Measurements from ENCODE around the gene SEPHS2.
A peak's percentile ranks its signal among the peaks of the same experiment; 100 is the strongest.
"Not testable (repeated sequence)": the region's sequence is repeated elsewhere in the genome, so short reads cannot be mapped to it uniquely, and the experiment has no call there.

The SEPHS2 gene, protein sequence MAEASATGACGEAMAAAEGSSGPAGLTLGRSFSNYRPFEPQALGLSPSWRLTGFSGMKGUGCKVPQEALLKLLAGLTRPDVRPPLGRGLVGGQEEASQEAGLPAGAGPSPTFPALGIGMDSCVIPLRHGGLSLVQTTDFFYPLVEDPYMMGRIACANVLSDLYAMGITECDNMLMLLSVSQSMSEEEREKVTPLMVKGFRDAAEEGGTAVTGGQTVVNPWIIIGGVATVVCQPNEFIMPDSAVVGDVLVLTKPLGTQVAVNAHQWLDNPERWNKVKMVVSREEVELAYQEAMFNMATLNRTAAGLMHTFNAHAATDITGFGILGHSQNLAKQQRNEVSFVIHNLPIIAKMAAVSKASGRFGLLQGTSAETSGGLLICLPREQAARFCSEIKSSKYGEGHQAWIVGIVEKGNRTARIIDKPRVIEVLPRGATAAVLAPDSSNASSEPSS

DNA sequence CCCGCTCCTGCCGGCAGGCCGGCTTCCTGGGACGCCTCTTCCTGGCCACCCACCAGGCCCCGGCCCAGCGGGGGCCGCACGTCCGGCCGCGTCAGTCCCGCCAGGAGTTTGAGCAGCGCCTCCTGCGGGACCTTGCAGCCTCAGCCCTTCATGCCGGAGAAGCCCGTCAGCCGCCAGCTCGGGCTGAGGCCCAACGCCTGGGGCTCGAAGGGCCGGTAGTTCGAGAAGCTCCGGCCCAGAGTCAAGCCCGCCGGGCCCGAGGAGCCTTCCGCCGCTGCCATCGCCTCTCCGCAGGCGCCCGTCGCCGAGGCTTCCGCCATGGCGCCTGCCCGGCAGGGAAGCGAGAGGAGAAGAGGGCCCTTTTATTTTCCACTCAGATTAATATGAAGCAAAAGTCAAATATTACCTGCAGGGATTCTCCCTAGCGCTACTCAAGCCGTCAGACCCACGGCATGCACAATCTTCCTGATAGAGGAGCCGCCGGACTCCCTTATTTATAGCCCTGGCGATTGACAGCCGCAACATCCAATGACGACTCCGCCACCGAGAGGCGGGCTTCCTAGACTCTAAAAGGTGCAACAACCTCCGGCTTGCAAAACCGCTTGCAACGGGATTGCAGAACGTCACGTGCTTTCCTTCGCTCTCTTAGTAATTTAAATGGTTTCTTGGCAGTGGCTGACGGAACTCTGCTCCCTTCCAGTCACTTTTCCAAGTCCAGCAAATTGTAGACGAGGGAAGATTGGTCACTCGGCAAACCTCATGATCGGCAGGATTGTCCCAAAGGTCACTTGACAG lies at the start of gene SEPHS2:
TSS of gene SEPHS2 (minus strand) at position 467 of the 795 bp plus-strand sequence. CDS start at position 320, 147 bp downstream.
- DNase-seq (ENCODE audit: low spot score), result peak; percentile 87

DNA sequence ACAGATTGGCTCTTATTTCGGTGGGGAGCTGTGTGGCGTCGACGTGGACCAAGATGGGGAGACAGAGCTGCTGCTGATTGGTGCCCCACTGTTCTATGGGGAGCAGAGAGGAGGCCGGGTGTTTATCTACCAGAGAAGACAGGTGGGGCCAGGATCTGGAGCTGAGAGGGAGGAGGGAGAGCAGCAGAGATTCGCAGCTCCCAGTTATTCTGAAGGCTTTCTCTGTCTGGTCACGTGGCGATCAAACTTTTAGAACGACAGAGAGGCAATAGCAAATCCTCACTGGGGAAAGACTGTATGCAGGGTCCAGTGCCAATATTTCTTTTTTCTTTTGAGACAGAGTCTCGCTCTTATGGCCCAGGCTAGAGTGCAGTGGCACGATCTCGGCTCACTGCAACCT lies 49.0 kb upstream of the SEPHS2 start:
- no peak for DNase-seq (ENCODE audit: low spot score)

DNA sequence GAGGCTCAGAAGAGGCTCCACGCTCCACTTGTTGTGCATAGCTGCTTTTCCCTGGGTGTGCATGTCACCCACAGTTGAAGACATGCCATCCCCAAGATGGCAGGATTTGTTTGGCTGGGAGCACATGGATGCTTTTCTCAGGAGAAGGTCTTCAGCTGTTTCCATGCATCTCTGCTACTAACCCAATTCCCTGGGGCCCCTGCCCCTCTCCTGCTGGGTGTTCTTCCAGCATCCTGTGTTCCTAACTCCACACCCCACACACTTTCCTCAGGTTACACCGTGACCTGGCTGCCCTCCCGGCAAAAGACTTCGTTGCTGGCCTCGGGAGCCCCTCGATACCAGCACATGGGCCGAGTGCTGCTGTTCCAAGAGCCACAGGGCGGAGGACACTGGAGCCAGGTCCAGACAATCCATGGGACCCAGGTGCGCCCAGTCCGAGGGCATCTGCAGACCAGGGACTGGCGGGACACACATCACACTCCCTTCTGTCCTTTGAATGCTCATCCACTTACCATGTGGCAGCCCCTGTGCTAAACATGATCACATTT lies 48.3 kb upstream of the SEPHS2 start:
- DNase-seq (ENCODE audit: low spot score), result no peak

DNA sequence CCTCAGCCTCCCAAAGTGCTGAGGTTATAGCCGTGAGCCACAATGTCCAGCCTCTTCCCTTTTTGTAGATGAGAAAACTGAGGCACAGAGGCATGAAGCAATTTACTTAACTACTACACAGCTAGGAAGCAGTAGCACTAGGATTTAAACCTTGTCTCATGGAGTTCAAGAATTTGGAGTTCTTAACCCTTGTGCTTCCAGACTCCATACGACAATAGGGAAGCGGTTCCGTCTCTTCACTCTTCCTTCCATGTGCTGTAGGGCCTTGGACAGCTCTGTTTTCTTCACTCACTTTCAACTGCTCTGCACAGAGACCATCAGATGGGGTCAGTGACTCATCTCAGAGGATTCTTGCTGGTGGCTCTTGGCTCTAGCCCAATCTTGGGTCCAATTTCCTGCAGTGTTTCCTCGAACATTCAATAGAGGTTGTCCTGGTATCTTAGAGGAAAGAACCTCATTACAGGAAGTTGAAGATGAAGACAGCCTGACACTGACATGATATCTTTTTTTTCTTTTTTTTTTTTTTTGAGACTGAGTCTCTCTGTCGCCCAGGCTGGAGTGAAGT lies 46.2 kb upstream of the SEPHS2 start:
- no peak for DNase-seq (ENCODE audit: low spot score)

DNA sequence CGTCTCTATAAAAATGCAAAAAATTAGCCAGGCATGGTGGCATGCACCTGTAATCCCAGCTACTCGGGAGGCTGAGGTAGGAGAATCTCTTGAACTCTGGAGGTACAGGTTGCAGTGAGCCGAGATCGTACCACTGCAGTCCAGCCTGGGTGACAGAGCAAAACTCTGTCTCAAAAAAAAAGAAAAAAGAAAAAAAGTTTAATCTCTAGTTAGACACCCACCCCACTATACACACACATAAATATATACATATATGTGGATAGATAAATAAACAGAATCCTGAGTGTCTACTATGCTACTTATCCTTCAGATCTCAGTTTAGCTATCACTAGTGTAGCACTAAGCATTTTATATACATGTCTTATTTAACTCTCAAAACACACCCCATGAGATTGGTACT lies 45.6 kb upstream of the SEPHS2 start:
- no peak for DNase-seq (ENCODE audit: low spot score)

DNA sequence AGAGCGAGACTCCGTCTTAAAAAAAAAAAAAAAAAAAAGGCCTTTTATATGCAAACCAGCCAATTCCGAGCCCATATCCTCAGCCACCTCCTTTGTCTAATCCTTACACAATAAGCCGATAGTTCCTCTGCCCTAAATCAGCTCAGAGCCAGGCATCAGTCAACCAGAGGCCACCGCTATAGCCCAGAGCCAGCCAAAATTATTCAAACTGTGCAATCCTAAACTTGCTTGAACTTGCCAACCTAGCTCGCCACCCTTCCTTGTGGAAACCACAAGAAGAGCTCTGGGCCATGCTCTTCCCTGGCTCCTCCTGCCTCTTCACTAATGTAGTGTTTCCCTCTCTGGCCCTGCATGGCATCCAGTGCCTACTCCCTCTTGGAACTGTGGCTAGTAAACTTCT lies 44.5 kb upstream of the SEPHS2 start:
- DNase-seq (ENCODE audit: low spot score), result no peak

DNA sequence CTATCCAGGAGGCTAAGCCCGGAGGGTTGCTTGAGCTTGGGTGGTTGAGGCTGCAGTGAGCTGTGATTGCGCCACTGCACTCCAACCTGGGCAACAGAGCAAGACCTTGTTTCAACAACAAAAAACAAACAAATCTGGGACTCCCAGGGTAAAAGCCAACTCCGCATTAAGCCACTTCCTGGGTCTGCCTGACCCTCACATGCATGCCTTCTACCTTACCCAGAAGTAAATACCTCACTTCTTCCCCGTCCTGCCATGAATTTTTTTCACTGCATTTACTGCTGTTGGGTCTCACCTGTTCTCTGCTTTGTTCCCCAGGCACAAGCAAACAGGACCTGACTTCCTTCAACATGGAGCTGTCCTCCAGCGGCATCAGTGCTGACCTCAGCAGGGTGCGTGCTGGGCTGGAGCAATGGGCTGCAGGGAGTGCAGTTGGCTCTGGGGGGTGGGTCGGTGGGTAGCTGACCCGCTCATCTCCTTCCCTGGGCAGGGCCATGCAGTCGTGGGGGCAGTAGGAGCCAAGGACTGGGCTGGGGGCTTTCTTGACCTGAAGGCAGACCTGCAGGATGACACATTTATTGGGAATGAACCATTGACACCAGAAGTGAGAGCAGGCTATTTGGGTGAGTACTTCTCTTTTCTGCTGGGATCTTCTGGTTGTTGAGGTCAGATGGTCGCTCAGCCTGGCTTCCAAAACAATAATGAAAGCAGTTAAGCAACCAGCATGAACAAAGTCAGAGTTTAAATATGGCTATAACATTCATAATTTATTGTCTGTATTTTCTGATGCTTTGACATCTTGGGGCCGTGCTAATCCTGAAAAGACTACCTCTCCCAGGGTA lies 43.3 kb upstream of the SEPHS2 start:
- peak; percentile 63 for DNase-seq (ENCODE audit: low spot score)

DNA sequence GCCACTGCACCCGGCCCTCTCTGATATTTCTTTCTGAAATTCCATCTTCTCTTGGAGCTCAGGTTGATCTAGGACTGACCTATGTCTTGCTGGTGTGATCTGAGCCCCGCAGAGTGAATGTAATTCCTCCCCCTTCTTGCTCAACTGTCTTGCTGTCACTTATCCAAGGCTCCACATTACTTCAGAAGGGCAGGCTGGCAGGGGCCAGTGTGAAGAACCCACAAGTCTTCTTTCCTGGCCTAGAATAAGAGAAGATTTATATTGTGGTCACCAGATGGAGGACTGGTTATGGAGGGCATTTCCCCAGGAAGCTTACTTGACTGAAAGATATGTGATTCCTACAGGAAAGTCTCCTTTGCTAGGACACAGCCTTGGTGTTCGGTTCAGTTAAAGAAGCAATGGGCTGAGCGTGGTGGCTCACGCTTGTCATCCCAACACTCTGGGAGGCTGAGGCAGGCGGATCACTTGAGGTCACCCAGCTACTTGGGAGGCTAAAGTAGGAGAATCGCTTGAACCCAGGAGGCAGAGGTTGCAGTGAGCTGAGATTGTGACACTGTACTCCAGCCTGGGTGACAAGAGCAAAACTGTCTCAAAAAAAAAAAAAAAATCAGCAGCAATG lies 40.3 kb upstream of the SEPHS2 start:
- DNase-seq (ENCODE audit: low spot score), result no peak

DNA sequence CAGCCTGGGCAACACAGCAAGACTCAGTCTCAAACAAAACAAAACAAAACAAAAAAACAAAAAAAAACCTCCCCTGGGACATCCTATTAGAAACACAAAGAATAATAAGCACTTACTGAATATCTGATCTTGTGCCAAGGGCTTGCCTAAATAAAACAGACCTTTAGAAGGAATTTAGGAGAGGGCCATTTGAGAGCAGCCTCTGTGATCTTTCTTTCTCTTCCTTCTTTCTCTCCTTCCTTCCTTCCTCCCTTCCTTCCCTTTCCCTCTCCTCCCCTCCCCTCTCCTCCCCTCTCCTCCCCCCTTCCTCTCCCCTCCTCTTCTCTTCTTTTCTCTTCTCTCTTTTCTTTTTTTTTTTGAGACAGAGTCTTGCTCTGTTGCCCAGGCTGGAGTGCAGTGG lies 39.2 kb upstream of the SEPHS2 start:
- no peak for DNase-seq (ENCODE audit: low spot score)

DNA sequence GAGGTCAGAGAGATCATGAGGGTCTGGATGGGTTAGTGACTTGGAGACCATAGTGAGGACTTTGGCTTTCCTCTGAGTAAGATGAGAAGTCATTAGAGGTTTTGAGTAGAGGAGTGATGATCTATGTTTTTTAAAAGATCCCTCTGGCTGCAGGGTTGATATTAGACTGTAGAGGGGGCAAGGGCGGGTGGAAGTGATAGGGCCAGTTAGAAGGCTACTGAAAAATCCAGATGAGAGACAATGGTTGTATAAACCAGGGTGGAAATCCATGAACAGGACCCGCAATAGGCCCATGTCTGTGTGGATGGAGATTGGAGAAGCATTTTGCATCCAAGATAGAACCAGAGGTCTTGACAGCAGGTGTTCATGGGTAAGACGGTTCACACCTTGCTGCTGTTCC lies 36.7 kb upstream of the SEPHS2 start:
- DNase-seq (ENCODE audit: low spot score), result peak; percentile 42

DNA sequence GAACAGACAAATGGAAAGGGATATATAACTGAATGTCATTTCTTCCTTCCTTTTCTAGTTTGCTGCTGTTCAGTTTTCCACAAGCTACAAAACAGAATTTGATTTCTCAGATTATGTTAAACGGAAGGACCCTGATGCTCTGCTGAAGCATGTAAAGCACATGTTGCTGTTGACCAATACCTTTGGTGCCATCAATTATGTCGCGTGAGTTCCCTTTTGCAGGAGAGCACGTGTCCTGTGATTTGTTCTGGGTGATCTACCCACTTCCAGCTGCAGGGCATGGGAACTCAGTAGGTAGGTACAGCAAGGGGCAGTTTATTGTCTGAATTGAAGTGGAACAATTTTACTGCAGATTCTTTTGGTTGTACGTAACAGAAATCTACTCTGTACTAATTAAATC lies 35.7 kb upstream of the SEPHS2 start:
- DNase-seq (ENCODE audit: low spot score), result no peak

DNA sequence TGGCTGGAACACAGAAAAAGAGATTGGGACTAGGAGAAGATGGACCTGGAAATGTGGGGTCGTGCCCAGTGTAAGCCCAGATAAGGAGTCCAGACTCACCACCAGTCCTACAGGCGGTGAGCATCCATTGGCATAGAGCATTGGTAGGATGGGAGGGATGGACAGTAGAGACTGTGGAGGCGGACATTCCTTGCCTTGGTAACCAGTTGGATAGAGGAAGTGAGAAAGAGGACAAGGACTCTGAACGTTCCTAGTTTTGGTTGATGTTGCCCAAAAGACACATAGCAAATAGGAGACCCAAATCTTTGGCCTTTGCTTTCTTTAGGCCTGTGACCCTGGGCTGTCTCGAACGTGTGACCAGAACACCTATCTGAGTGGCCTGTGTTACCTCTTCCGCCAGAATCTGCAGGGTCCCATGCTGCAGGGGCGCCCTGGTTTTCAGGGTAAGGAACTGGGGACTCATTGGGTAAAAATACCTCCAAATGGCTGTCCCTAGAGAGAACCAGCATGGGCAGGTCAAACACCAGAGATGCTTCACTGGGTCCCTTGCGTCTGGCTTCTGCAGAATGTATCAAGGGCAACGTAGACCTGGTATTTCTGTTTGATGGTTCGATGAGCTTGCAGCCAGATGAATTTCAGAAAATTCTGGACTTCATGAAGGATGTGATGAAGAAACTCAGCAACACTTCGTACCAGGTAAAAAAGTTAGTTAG lies 33.2 kb upstream of the SEPHS2 start:
- no peak for DNase-seq (ENCODE audit: low spot score)

DNA sequence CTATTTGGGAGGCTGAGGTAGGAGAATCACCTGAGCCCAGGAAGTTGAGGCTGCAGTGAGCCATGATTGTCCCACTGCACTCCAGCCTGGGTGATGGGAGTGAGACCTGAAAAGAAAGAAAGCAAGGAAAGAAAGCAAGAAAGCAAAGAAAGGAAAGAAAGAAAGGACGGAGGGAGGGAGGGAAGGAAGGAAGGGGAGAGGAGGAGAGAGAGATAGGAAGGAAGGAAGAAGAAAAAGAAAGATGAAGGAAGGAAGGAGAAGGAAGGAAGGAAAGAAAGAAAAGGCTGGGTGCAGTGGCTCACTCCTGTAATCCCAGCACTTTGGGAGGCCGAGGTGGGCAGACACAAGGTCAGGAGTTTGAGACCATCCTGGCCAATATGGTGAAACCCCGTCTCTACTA lies 32.1 kb upstream of the SEPHS2 start:
- DNase-seq (ENCODE audit: low spot score), result not testable (repeated sequence)

DNA sequence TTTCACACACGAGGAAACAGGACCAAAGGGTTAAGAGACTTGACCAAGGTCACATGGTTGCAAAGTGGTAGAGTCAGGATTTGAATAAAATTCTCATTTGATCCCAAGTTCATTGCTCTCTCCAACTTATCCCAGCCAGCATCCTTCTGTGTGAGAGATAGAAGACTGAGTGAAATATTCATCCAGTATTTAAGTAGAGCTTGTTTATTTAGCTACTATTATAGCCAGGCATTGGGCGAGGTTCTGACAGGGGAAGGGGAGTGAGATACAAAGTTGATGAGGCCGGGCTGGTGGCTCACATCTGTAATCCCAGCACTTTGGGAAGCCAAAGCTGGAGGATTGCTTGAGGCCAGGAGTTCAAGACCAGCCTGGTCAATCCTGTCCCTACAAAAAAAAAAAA lies 31.3 kb upstream of the SEPHS2 start:
- no peak for DNase-seq (ENCODE audit: low spot score)

DNA sequence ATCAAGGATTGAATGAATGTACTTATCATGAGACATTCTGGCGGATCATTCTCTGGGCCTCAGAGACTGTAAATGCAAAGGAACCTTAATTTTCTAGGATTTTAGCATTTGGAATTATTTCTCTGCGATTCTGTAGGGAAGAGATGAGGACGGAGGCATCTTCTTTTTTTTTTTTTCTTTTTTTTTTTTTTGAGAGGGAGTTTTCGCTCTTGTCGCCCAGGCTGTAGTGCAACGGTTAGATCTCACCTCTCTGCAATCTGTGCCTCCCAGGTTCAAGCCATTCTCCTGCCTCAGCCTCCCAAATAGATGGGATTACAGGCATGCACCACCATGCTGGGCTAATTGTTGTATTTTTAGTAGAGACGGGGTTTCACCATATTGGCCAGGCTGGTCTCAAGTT lies 29.0 kb upstream of the SEPHS2 start:
- DNase-seq (ENCODE audit: low spot score), result no peak

DNA sequence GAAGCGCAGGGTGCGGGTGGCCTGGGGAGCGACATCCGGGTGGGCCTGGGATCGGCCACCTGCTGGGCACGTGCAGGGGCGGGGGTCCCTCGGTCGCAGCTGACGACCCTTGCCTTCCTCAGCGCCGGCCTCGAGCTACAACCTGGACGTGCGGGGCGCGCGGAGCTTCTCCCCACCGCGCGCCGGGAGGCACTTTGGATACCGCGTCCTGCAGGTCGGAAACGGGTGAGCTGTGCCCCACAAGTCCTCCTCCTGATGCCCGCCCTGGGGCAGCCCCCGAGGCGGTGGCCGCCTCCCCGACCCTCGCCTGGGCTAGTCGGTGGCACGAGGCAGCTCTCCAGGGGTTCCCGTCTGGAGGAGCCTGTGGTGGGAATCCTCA lies 28.4 kb upstream of the SEPHS2 start:
- DNase-seq (ENCODE audit: low spot score), result no peak

DNA sequence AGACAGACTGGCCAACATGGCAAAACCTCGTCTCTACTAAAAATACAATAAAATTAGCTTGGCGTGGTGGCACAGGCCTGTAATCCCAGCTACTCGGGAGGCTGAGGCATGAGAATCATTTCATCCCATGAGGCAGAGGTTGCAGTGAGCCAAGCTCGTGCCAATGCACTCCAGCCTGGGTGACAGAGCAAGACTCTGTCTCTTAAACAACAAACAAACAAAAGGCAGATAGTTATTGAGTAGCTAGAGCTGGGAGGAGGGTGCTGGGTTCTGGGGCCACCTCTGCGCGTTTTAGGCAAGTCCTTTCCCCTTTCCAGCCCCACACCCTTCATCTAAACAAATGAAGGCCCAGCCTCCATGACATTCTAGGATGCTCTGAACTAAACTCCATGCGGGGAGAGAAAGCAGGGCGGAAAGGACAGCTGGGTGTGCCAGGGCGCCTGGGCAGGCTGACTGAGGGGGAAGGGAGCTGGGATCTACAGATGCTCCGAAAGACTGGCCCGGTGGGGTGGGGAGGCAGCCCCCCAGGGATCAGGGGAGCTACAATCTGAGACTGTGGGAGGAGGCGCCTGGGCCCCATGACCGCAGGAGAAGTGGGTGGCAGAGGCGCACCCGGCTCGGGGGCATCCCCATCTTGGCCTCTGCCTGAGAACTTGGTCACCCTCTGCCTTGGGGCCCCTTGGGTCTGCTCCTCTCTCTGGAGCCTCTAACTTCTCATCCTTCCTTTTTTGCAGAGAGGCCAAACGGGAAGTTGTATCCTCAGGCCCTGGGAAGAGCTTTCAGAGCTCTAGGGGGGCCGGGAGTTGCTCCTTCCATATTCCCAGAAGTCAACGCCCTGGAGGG lies 27.8 kb upstream of the SEPHS2 start:
- no peak for DNase-seq (ENCODE audit: low spot score)

DNA sequence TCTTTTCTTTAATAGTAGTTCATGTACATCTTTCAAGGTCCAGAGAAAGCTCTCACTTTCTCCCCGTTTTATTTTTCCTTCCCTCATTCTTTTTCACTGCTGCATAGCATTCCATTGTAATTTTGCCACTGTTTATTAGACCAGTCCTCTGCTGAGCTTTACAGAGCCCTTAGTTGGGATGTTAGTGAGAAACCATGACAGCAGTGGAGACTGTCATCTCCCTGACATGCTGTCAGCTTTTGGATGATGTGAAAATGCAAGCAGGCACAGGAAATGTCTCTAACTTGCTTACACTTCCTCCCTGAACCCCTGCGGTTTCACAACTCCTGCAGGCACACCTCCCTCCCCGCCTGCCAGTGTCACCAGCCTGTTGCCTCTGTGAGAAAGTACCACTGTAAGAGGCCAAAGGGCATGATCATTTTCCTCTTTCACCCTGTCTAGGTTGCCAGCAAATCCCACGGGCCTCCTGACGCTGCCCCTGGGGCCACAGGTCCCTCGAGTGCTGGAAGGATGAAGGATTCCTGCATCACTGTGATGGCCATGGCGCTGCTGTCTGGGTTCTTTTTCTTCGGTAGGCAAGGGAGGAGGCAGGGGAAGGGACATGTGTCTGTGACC lies 26.8 kb upstream of the SEPHS2 start, which contains the start of gene ITGAL:
TSS of gene ITGAL (plus strand) at position 415 of the 615 bp plus-strand sequence. CDS start at position 511, 96 bp downstream.
- DNase-seq (ENCODE audit: low spot score), result no peak

DNA sequence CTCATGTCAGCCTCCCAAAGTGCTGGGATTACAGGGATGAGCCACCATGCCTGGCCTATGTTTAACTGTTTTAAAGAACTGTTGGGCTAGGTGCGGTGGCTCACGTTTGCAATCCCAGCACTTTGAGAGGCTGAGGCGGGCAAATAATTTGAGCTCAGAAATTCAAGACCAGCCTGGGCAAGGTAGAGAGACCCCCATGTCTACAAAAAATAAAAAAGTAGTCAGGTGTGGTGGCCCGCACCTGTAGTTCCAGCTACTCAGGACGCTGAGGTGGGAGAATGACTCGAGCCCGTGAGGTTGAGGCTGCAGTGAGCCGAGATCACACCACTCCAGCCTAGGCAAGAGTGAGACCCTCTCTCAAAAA lies 24.9 kb upstream of the SEPHS2 start:
- no peak for DNase-seq (ENCODE audit: low spot score)

All from HuH-7 (cell line).